Measurements from ENCODE around the gene CIAO2B.
A peak's percentile ranks its signal among the peaks of the same experiment; 100 is the strongest.

The CIAO2B gene

DNA sequence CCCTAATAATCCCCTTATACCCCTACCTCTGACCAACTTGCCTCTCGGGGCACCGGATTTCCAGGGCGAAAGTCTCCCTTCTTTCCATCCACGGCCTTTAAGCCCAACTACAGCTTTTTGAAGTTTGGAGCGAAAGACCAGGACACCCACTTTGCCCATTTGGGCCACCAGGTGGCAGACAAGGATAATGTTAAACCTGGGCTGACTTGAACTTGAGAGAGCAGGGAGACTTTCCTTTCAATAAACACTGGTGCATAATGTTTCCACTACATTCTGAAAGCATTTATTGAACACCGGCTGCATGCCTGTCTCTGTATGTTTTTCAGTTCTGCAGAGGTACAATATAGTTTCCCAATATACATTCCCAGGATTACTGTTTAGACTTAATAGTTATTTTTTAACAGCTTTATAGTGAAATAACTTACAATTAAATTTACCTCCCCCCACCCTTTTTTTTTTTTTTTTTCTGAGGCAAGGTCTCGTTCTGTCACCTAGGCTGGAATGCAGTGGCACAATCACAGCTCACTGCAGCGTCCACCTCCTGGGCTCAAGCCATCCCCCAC lies 20.0 kb upstream of the CIAO2B start:
- TF ChIP-seq, protein P1, sequence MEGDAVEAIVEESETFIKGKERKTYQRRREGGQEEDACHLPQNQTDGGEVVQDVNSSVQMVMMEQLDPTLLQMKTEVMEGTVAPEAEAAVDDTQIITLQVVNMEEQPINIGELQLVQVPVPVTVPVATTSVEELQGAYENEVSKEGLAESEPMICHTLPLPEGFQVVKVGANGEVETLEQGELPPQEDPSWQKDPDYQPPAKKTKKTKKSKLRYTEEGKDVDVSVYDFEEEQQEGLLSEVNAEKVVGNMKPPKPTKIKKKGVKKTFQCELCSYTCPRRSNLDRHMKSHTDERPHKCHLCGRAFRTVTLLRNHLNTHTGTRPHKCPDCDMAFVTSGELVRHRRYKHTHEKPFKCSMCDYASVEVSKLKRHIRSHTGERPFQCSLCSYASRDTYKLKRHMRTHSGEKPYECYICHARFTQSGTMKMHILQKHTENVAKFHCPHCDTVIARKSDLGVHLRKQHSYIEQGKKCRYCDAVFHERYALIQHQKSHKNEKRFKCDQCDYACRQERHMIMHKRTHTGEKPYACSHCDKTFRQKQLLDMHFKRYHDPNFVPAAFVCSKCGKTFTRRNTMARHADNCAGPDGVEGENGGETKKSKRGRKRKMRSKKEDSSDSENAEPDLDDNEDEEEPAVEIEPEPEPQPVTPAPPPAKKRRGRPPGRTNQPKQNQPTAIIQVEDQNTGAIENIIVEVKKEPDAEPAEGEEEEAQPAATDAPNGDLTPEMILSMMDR (conservative IDR thresholded peaks at IDR 0.05; ENCODE audit: low read depth): peak; percentile 82
- no peak overlapping the region for H3K27ac ChIP-seq
- DNase-seq (ENCODE audit: low spot score): peak; percentile 82
- CTCF ChIA-PET: interaction anchor here (0.6 to 1.7 kb wide), 11 partner anchors 10 to 572 kb away, joined by 3 to 12 read pairs (median 4); no protein-coding TSS in a partner anchor
- POLR2A ChIA-PET (ENCODE audit: low non-redundant PET): interaction anchor here (0.7 kb wide), 1 partner anchor 216 kb away, joined by 4 read pairs; the partner anchor contains the start of gene NOL3

DNA sequence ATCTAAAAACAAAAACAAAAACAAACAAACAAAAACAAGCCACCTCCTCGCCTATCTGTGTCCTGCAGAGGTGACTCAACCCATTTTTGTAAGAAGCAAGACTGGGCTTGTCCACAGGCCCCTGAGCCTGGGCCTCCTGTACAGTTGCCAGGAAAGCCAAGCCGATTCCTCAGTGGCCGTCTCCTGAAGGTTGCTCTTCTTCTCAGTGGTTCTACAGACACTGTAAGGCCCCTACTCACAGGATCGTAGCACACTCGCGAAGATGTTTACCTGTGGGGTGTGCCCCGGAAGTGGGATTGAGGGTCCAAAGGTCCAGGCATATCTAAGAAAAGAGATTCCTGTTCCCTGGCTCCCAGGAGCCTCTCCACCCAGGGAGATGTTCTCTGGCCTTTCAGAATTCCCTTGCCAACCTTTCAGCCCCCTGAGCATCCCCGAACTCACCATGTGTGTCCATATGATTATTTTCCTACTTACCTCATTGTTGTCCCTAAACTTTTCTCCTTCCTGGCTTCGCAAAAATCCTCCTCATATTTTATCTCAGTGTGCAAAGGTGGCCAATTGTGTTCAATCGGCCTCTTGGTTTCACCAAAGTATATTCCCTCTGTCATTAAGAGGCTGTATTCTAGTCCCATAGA lies 19.4 kb upstream of the CIAO2B start:
- POLR2A ChIA-PET (ENCODE audit: low non-redundant PET): interaction anchor here (0.7 kb wide), 1 partner anchor 217 kb away, joined by 4 read pairs; the partner anchor contains the start of gene NOL3
- DNase-seq (ENCODE audit: low spot score): peak; percentile 61

DNA sequence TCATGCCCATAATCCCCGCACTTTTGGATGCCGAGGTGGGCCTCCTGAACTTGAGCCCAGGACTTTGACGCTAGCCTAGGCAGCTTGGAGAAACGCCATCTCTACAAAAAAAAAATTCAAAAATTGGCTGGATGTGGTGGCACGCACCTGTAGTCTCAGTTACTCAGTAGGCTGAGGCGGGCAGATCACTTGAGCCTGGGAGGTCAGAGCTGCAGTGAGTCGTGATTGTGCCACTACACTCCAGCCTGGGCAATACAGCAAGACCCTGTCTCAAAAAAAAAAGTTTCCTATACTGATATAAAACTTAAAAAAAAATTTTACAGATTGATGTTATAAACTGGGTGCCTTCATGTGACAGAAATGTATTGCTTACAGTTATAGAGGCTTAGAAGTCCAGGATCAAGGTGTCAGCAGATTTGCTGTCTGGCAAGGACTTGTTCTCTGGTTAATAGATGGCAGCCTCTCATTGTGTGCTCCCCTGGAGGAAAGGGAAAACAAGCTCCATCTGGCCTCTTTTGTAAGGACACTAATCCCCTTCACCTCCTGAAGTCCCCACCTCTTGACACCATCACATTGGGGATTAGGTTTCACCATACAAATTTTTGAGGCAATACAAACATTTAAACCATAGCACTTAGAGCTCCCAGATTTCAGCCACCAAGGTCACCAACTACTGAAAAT lies 18.4 kb upstream of the CIAO2B start:
- no peak for DNase-seq (ENCODE audit: low spot score)
- no peak overlapping the region for H3K27ac ChIP-seq
- POLR2A ChIA-PET (ENCODE audit: low non-redundant PET): interaction anchor here (0.5 kb wide), 1 partner anchor 60 kb away, joined by 11 read pairs; no protein-coding TSS in a partner anchor
- CTCF ChIA-PET: interaction anchor here (0.6 to 0.9 kb wide), 4 partner anchors 15 to 202 kb away, joined by 3 to 4 read pairs (median 3); partner anchors contain the start of gene B3GNT9
- TF ChIP-seq, protein P1 (conservative IDR thresholded peaks at IDR 0.05; ENCODE audit: low read depth): no peak

More for the DNA sequence above, 19.4 kb upstream of the CIAO2B start:
- peak overlapping the region; percentile 17; the same call in 1 of the 2 replicates for H3K27ac ChIP-seq
- CTCF ChIA-PET: interaction anchor here (0.6 to 1.7 kb wide), 12 partner anchors 10 to 572 kb away, joined by 3 to 12 read pairs (median 4); no protein-coding TSS in a partner anchor
- TF ChIP-seq, protein P1 (conservative IDR thresholded peaks at IDR 0.05; ENCODE audit: low read depth): no peak

DNA sequence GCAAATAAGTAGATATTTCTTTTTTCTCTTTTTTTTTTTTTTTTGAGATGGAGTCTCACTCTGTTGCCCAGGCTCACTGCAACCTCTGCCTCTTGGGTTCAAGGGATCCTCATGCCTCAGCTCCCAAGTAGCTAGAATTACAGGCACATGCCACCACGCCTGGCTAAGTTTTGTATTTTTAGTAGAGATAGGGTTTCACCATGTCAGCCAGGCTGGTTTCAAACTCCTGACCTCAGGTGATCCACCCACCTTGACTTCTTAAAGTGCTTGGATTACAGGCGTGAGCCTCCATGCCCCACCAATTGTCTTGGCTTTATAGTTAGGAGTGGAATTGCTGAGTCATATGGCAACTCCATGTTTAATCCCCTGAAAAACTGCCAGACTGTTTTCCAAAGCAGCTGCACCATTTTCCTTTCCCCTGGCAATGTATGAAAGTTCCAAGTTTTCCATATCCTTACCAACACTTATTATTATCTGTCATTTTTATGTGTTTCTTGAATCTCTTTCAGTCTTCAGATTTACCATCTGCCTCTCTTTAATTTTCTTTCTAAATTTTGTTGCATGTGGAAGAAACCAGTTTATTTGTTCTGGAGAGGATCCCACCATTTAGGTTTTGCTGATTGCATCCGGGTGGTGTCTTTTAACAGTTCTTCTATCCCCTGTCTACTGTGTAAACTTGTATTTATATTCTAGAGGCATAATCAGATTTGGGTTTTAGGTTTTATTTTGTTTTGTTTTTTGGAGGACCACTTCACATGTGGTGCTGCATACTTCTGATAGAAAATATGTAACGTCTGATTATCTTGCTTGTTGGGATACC lies 17.0 kb upstream of the CIAO2B start:
- CTCF ChIA-PET: interaction anchor here (0.6 kb wide), 2 partner anchors 13 to 114 kb away, joined by 3 to 4 read pairs; no protein-coding TSS in a partner anchor
- POLR2A ChIA-PET (ENCODE audit: low non-redundant PET): interaction anchor here (0.6 kb wide), 2 partner anchors 62 to 236 kb away, joined by 3 to 5 read pairs; no protein-coding TSS in a partner anchor
- no peak overlapping the region for H3K27ac ChIP-seq
- TF ChIP-seq, protein P1 (conservative IDR thresholded peaks at IDR 0.05; ENCODE audit: low read depth): no peak
- DNase-seq (ENCODE audit: low spot score): no peak

DNA sequence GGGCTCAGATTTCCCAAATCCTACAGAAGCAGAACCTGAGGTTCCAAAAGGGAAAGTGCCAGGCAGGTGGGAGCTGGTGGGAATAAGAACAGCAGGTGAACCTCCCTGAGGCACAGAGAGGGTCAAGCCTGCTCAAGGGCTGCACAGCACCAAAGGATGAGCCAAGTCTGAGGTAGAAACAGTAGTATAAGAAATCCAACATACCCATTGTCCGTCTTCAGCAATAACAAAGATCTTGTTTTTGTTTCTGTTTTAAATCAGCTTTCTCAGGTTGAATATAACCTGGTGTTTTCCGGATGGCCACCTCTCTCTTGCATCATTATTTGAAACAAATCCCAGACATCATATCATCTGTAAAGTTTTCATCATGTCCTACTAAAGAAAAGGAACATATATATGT lies 16.2 kb upstream of the CIAO2B start:
- ChIA-PET CTCF (interaction anchor here (0.6 kb wide), 1 partner anchor 12 kb away, joined by 4 read pairs; no protein-coding TSS in a partner anchor), POLR2A (ENCODE audit: low non-redundant PET) (no interaction called here)
- H3K27ac ChIP-seq: no peak overlapping the region
- TF ChIP-seq, protein P1 (conservative IDR thresholded peaks at IDR 0.05; ENCODE audit: low read depth): no peak
- no peak for DNase-seq (ENCODE audit: low spot score)

Data from RWPE1 (cell line).